ENCODE results near the gene LCT.

Gene LCT

GRCh38 chr2:135744760-135745314 is 92.1 kb downstream of the LCT start:
- in situ Hi-C loops (cut with MboI; ENCODE audit: low sequenced_read_pairs) = no loop called here

GRCh38 chr2:135743860-135744259 is 93.1 kb downstream of the LCT start:
- in situ Hi-C loops (cut with MboI; ENCODE audit: low sequenced_read_pairs) = no loop called here

GRCh38 chr2:135742325-135742757 is 94.6 kb downstream of the LCT start:
- in situ Hi-C loops (cut with MboI; ENCODE audit: low sequenced_read_pairs) = no loop called here

GRCh38 chr2:135741395-135742324 is 95.3 kb downstream of the LCT start, which contains the start of gene UBXN4:
Gene UBXN4 (plus strand): TSS chr2:135741855. CDS start chr2:135741930, 75 bp downstream.
- in situ Hi-C loops (cut with MboI; ENCODE audit: low sequenced_read_pairs) = no loop called here

GRCh38 chr2:135741043-135741394 is 96.0 kb downstream of the LCT start:
- in situ Hi-C loops (cut with MboI; ENCODE audit: low sequenced_read_pairs) = no loop called here

GRCh38 chr2:135740206-135740605 is 96.8 kb downstream of the LCT start:
- in situ Hi-C loops (cut with MboI; ENCODE audit: low sequenced_read_pairs) = no loop called here
